C4-2B (cell line): ENCODE data around the gene SESN1.

Experiments used
- ZFX ChIP-seq: fragments of 450-650 bp; IDR thresholded peaks from 2 replicates; pipeline ENCODE4 v1.6.1; 2017
- TF ChIP-seq, protein P1 (sequence below): fragments of 450-650 bp; conservative IDR thresholded peaks from 2 replicates; pipeline ENCODE4 v1.5.1; 2017; ENCODE audit warnings: mild to moderate bottlenecking

DNA sequence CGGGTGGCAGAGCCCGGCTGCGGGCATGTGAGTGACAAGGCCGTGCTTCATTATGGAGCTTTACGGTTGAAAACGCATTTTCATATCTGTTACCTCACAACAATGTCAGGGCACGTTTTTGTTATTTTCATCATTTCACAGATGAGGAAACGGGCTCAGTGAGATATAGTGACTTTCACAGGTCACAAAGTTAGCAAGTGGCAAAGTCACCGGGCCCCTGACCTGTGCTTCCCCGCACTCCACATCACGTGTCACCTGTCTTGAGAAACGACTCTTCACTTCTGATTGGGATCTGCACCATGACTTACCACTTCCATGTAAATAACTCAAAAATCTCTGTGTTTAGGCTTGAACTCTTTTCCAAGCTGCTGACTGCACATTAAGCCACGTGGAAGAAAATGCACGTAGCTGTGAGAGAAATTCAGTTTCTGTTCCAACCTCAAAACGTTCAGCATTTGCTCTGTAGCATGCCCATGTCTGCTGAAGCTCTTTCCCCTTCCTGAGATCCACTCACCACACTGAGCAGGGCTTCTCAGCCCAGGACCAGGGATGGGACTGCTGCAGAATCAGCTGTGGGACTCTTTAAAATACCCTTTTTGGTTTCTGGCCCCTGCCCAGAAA lies 139.2 kb downstream of the SESN1 start:
- TF ChIP-seq, protein P1, sequence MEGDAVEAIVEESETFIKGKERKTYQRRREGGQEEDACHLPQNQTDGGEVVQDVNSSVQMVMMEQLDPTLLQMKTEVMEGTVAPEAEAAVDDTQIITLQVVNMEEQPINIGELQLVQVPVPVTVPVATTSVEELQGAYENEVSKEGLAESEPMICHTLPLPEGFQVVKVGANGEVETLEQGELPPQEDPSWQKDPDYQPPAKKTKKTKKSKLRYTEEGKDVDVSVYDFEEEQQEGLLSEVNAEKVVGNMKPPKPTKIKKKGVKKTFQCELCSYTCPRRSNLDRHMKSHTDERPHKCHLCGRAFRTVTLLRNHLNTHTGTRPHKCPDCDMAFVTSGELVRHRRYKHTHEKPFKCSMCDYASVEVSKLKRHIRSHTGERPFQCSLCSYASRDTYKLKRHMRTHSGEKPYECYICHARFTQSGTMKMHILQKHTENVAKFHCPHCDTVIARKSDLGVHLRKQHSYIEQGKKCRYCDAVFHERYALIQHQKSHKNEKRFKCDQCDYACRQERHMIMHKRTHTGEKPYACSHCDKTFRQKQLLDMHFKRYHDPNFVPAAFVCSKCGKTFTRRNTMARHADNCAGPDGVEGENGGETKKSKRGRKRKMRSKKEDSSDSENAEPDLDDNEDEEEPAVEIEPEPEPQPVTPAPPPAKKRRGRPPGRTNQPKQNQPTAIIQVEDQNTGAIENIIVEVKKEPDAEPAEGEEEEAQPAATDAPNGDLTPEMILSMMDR: no peak
- TF ChIP-seq ZFX: no peak
